Measurements from ENCODE around the gene RRP9. TPM values are rescaled to one million over a fixed set of nuclear protein-coding genes. Genes with fewer than 3 reads are reported as not detected.
"Not testable (repeated sequence)": the region's sequence is repeated elsewhere in the genome, so short reads cannot be mapped to it uniquely, and the experiment has no call there.

RRP9 gene
- total RNA-seq (2014; rRNA removed; shearing (Covaris generic); ENCODE audit: low replicate concordance), result 59.3 and 78.5 TPM in 2 replicates

GRCh38 chr3:51941798-51942602, at the start of gene RRP9, which contains the start of gene PARP3:
Gene RRP9, minus strand, starts transcription at chr3:51941904. Its CDS starts 37 bp downstream, at chr3:51941867.
Gene PARP3, plus strand, starts transcription at chr3:51942363. Its CDS starts 993 bp downstream, at chr3:51943356.
- no peaks in the 10 kb centered on the region for H3K27me3 ChIP-seq
- peak; percentile 99 for DNase-seq
- H3K9me3 ChIP-seq, result no peaks in the 10 kb centered on the region
- peaks cover 7% of the 10 kb centered on the region; the same call in 1 of the 2 replicates for H3K36me3 ChIP-seq
- H3K4me3 ChIP-seq, result peak within 1 kb of the TSS; percentile 88

- not testable (repeated sequence) for H3K4me3 ChIP-seq
Observed at GRCh38 chr3:51990501-51990971, 48.8 kb upstream of the RRP9 start.

GRCh38 chr3:51988286-51989146, 46.8 kb upstream of the RRP9 start:
- DNase-seq, result no peak
- peaks cover 24% of the 10 kb centered on the region for H3K36me3 ChIP-seq

More at GRCh38 chr3:51990501-51990971, 48.8 kb upstream of the RRP9 start:
- H3K36me3 ChIP-seq, result peaks cover 44% of the 10 kb centered on the region
- not testable (repeated sequence) for DNase-seq, H3K27me3 ChIP-seq, H3K9me3 ChIP-seq

GRCh38 chr3:51987568-51987967, 45.9 kb upstream of the RRP9 start:
- Histone ChIP-seq H3K36me3 (peaks cover 16% of the 10 kb centered on the region), H3K27me3 (no peaks in the 10 kb centered on the region), H3K4me3 (no peak overlapping the region), H3K9me3 (no peaks in the 10 kb centered on the region)
- DNase-seq, result no peak

More at GRCh38 chr3:51988286-51989146, 46.8 kb upstream of the RRP9 start:
- H3K4me3 ChIP-seq, result no peak overlapping the region
- H3K9me3 ChIP-seq, result no peaks in the 10 kb centered on the region
- no peaks in the 10 kb centered on the region for H3K27me3 ChIP-seq

GRCh38 chr3:51986010-51986947, 44.6 kb upstream of the RRP9 start:
- no peaks in the 10 kb centered on the region for H3K27me3 ChIP-seq
- peaks cover 3% of the 10 kb centered on the region for H3K36me3 ChIP-seq
- no peaks in the 10 kb centered on the region for H3K9me3 ChIP-seq
- no peak for DNase-seq
- H3K4me3 ChIP-seq, result no peak overlapping the region

GRCh38 chr3:51985063-51985462, 43.4 kb upstream of the RRP9 start:
- H3K9me3 ChIP-seq, result no peaks in the 10 kb centered on the region

GRCh38 chr3:51984269-51984647, 42.6 kb upstream of the RRP9 start:
- no peaks in the 10 kb centered on the region for H3K9me3 ChIP-seq
- no peak for DNase-seq
- H3K27me3 ChIP-seq, result no peaks in the 10 kb centered on the region
- H3K4me3 ChIP-seq, result no peak overlapping the region
- H3K36me3 ChIP-seq, result no peaks in the 10 kb centered on the region

More at GRCh38 chr3:51985063-51985462, 43.4 kb upstream of the RRP9 start:
- H3K36me3 ChIP-seq, result no peaks in the 10 kb centered on the region
- DNase-seq, result no peak
- no peak overlapping the region for H3K4me3 ChIP-seq
- no peaks in the 10 kb centered on the region for H3K27me3 ChIP-seq

GRCh38 chr3:51983578-51984268, 42.0 kb upstream of the RRP9 start:
- Histone ChIP-seq H3K27me3 (no peaks in the 10 kb centered on the region), H3K4me3 (peak overlapping the region; percentile 67), H3K9me3 (no peaks in the 10 kb centered on the region), H3K36me3 (no peaks in the 10 kb centered on the region)
- DNase-seq, result no peak

GRCh38 chr3:51982838-51983577, 41.3 kb upstream of the RRP9 start, which contains the start of gene ACY1:
Gene ACY1, plus strand, starts transcription at chr3:51983535. Its CDS starts 530 bp downstream, at chr3:51984065.
- H3K9me3 ChIP-seq, result no peaks in the 10 kb centered on the region
- peak within 1 kb of the TSS; percentile 67 for H3K4me3 ChIP-seq
- no peaks in the 10 kb centered on the region for H3K36me3 ChIP-seq
- H3K27me3 ChIP-seq, result no peaks in the 10 kb centered on the region
- peak; percentile 88 for DNase-seq

GRCh38 chr3:51982352-51982837, 40.7 kb upstream of the RRP9 start:
- DNase-seq, result peak; percentile 60
- Histone ChIP-seq H3K9me3 (no peaks in the 10 kb centered on the region), H3K27me3 (no peaks in the 10 kb centered on the region)

GRCh38 chr3:51980253-51980652, 38.5 kb upstream of the RRP9 start:
- no peaks in the 10 kb centered on the region for H3K27me3 ChIP-seq
- no peaks in the 10 kb centered on the region for H3K36me3 ChIP-seq

More at GRCh38 chr3:51982352-51982837, 40.7 kb upstream of the RRP9 start:
- no peaks in the 10 kb centered on the region for H3K36me3 ChIP-seq
- peak overlapping the region; percentile 67 for H3K4me3 ChIP-seq

GRCh38 chr3:51978143-51978502, 36.4 kb upstream of the RRP9 start:
- H3K27me3 ChIP-seq, result no peaks in the 10 kb centered on the region
- H3K4me3 ChIP-seq, result no peak overlapping the region
- no peaks in the 10 kb centered on the region for H3K36me3 ChIP-seq
- no peaks in the 10 kb centered on the region for H3K9me3 ChIP-seq
- DNase-seq, result no peak

More at GRCh38 chr3:51980253-51980652, 38.5 kb upstream of the RRP9 start:
- Histone ChIP-seq H3K9me3 (no peaks in the 10 kb centered on the region), H3K4me3 (no peak overlapping the region)
- no peak for DNase-seq

- DNase-seq, result no peak
- no peak overlapping the region for H3K4me3 ChIP-seq
- H3K9me3 ChIP-seq, result no peaks in the 10 kb centered on the region
- H3K36me3 ChIP-seq, result no peaks in the 10 kb centered on the region
- H3K27me3 ChIP-seq, result no peaks in the 10 kb centered on the region
Observed at GRCh38 chr3:51977446-51978142, 35.9 kb upstream of the RRP9 start.

GRCh38 chr3:51975852-51976549, 34.3 kb upstream of the RRP9 start:
- no peaks in the 10 kb centered on the region for H3K9me3 ChIP-seq
- peaks cover 2% of the 10 kb centered on the region; the same call in 1 of the 2 replicates for H3K36me3 ChIP-seq
- H3K4me3 ChIP-seq, result peak overlapping the region; percentile 89
- DNase-seq, result peak; percentile 23
- no peaks in the 10 kb centered on the region for H3K27me3 ChIP-seq
